GM12873 (cell line): ENCODE results near the gene OR8B8.

Experiments used
- CTCF ChIP-seq: IDR thresholded peaks from 2 replicates; pipeline ENCODE4 v1.5.1; 2012; ENCODE audit warnings: low read depth, mild to moderate bottlenecking, moderate library complexity, low read length, control low read depth; ENCODE audit not compliant: insufficient read depth; ENCODE audit errors: missing control alignments

The OR8B8 gene

GRCh38 chr11:124445646-124446150, at the start of gene OR8B8:
TSS of gene OR8B8 (minus strand) at chr11:124445696. CDS start at chr11:124441085, 4,611 bp downstream.
- no peak for TF ChIP-seq CTCF

GRCh38 chr11:124493016-124493655, 47.6 kb upstream of the OR8B8 start:
- no peak for TF ChIP-seq CTCF

- no peak for TF ChIP-seq CTCF
Observed at GRCh38 chr11:124483422-124483821, 37.9 kb upstream of the OR8B8 start.

GRCh38 chr11:124482362-124483147, 37.1 kb upstream of the OR8B8 start:
- TF ChIP-seq CTCF = no peak

- TF ChIP-seq CTCF = no peak
Observed at GRCh38 chr11:124481365-124482323, 36.1 kb upstream of the OR8B8 start.

- no peak for TF ChIP-seq CTCF
Observed at GRCh38 chr11:124479561-124479960, 34.1 kb upstream of the OR8B8 start.

- no peak for TF ChIP-seq CTCF
Observed at GRCh38 chr11:124475265-124475664, 29.8 kb upstream of the OR8B8 start.
